HG03095 (cell line): ENCODE measurements around the gene LCOR.
"Not testable (repeated sequence)": the region's sequence is repeated elsewhere in the genome, so short reads cannot be mapped to it uniquely, and the experiment has no call there.

ENCODE experiments used
- ATAC-seq: cut with Tn5 transposase; IDR thresholded peaks from one replicate; pipeline ENCODE4 v1.9.1; 2021; ENCODE audit warnings: moderate library complexity; ENCODE audit not compliant: unreplicated experiment

Gene LCOR

GRCh38 chr10:96831867-96832720 is at the start of gene LCOR:
LCOR (plus strand) TSS chr10:96832298; CDS start chr10:96949058, 116,760 bp downstream.
- peak; percentile 48 for ATAC-seq

- ATAC-seq = no peak
Measured at GRCh38 chr10:96784253-96784652, 47.8 kb upstream of the LCOR start.

- peak; percentile 75 for ATAC-seq
Measured at GRCh38 chr10:96789571-96790108, 42.5 kb upstream of the LCOR start.

GRCh38 chr10:96791902-96792301 is 40.2 kb upstream of the LCOR start:
- ATAC-seq = no peak

GRCh38 chr10:96794836-96795733 is 37.0 kb upstream of the LCOR start:
- no peak for ATAC-seq

GRCh38 chr10:96797485-96797884 is 34.6 kb upstream of the LCOR start:
- ATAC-seq = no peak

- no peak for ATAC-seq
Measured at GRCh38 chr10:96803288-96803664, 28.8 kb upstream of the LCOR start.

GRCh38 chr10:96814264-96814663 is 17.8 kb upstream of the LCOR start:
- no peak for ATAC-seq

GRCh38 chr10:96818971-96819370 is 13.1 kb upstream of the LCOR start:
- ATAC-seq = not testable (repeated sequence)

- no peak for ATAC-seq
Measured at GRCh38 chr10:96820765-96821164, 11.3 kb upstream of the LCOR start.

- ATAC-seq = no peak
Measured at GRCh38 chr10:96826438-96826837, 5.7 kb upstream of the LCOR start.

GRCh38 chr10:96828609-96829008 is 3.5 kb upstream of the LCOR start:
- no peak for ATAC-seq

GRCh38 chr10:96829029-96829773 is 2.9 kb upstream of the LCOR start:
- no peak for ATAC-seq

GRCh38 chr10:96830511-96831199 is 1.4 kb upstream of the LCOR start:
- no peak for ATAC-seq

- no peak for ATAC-seq
Measured at GRCh38 chr10:96831200-96831866, 765 bp upstream of the LCOR start.

- ATAC-seq = peak; percentile 59
Measured at GRCh38 chr10:96832721-96833219, 672 bp downstream of the LCOR start.

- peak; percentile 10 for ATAC-seq
Measured at GRCh38 chr10:96833220-96834001, 1.3 kb downstream of the LCOR start.

GRCh38 chr10:96834120-96834519 is 2.0 kb downstream of the LCOR start:
- no peak for ATAC-seq

- ATAC-seq = no peak
Measured at GRCh38 chr10:96835899-96836298, 3.8 kb downstream of the LCOR start.
